Testis (tissue), 2 donors: ENCODE measurements around the gene GPR31.

Experiments
- POLR2A ChIP-seq: fragments of 450-650 bp; IDR thresholded peaks from one replicate; pipeline ENCODE4 v1.6.1; 2017; ENCODE audit warnings: antibody characterized with exemption, mild to moderate bottlenecking, moderate library complexity
- TF ChIP-seq, protein P1 (sequence below), 3 experiments: fragments of 450-650 bp in 2 of 3; fragments of 200-600 bp in 1 of 3; sonication (generic) in 1 of 3; IDR thresholded peaks; one replicate each; pipeline ENCODE4 v1.5.1; 2016 to 2019; ENCODE audit warnings: antibody characterized with exemption in 3 of 3, mild to moderate bottlenecking in 2 of 3, moderate library complexity in 1 of 3

DNA sequence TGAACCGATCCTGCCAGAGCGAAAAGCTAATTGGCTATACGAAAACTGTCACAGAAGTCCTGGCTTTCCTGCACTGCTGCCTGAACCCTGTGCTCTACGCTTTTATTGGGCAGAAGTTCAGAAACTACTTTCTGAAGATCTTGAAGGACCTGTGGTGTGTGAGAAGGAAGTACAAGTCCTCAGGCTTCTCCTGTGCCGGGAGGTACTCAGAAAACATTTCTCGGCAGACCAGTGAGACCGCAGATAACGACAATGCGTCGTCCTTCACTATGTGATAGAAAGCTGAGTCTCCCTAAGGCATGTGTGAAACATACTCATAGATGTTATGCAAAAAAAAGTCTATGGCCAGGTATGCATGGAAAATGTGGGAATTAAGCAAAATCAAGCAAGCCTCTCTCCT is 20.7 kb downstream of the GPR31 start:
- TF ChIP-seq, protein P1, sequence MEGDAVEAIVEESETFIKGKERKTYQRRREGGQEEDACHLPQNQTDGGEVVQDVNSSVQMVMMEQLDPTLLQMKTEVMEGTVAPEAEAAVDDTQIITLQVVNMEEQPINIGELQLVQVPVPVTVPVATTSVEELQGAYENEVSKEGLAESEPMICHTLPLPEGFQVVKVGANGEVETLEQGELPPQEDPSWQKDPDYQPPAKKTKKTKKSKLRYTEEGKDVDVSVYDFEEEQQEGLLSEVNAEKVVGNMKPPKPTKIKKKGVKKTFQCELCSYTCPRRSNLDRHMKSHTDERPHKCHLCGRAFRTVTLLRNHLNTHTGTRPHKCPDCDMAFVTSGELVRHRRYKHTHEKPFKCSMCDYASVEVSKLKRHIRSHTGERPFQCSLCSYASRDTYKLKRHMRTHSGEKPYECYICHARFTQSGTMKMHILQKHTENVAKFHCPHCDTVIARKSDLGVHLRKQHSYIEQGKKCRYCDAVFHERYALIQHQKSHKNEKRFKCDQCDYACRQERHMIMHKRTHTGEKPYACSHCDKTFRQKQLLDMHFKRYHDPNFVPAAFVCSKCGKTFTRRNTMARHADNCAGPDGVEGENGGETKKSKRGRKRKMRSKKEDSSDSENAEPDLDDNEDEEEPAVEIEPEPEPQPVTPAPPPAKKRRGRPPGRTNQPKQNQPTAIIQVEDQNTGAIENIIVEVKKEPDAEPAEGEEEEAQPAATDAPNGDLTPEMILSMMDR (IDR thresholded peaks at IDR 0.05) = no peak
- no peak for TF ChIP-seq POLR2A
